ENCODE measurements around the gene DAP.

The DAP gene

GRCh38 chr5:10736808-10737207 is 24.2 kb downstream of the DAP start:
- Histone ChIP-seq H3K36me3 (ENCODE audit: low read length) (peaks cover 19% of the 10 kb centered on the region), H3K9me3 (ENCODE audit: insufficient read depth, low read length) (no peaks in the 10 kb centered on the region), H3K27me3 (ENCODE audit: low read length) (no peaks in the 10 kb centered on the region), H4K20me1 (ENCODE audit: low read depth, low read length) (peaks cover 5% of the 10 kb centered on the region; the same call in 1 of the 2 replicates), H3K79me2 (ENCODE audit: insufficient read depth, low read length) (peaks cover 14% of the 10 kb centered on the region), H3F3A (ENCODE audit: insufficient read depth) (no peaks in the 10 kb centered on the region), H3K9me2 (replicated peaks; ENCODE audit: insufficient read depth, low read length) (no peaks in the 10 kb centered on the region), H2AFZ (ENCODE audit: low read depth, low read length, severe bottlenecking) (no peak overlapping the region), H3K4me3 (ENCODE audit: insufficient read depth, low read length, poor library complexity, severe bottlenecking) (no peak overlapping the region), H3K27ac (ENCODE audit: low read depth, low read length) (peak overlapping the region; percentile 51), H3K4me2 (ENCODE audit: low read depth, low read length, poor library complexity, severe bottlenecking) (no peak overlapping the region), H3K9ac (ENCODE audit: low read length) (0 out of 2 replicates have a peak overlapping the region, but pooled peaks have one; percentile 17)
- no peak for TF ChIP-seq EZH2phosphoT487 (conservative IDR thresholded peaks at IDR 0.05; ENCODE audit: low read length)
- TF ChIP-seq, protein P1, sequence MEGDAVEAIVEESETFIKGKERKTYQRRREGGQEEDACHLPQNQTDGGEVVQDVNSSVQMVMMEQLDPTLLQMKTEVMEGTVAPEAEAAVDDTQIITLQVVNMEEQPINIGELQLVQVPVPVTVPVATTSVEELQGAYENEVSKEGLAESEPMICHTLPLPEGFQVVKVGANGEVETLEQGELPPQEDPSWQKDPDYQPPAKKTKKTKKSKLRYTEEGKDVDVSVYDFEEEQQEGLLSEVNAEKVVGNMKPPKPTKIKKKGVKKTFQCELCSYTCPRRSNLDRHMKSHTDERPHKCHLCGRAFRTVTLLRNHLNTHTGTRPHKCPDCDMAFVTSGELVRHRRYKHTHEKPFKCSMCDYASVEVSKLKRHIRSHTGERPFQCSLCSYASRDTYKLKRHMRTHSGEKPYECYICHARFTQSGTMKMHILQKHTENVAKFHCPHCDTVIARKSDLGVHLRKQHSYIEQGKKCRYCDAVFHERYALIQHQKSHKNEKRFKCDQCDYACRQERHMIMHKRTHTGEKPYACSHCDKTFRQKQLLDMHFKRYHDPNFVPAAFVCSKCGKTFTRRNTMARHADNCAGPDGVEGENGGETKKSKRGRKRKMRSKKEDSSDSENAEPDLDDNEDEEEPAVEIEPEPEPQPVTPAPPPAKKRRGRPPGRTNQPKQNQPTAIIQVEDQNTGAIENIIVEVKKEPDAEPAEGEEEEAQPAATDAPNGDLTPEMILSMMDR (IDR thresholded peaks at IDR 0.05; ENCODE audit: insufficient read depth, low read length, poor library complexity, severe bottlenecking), result no peak

DNA sequence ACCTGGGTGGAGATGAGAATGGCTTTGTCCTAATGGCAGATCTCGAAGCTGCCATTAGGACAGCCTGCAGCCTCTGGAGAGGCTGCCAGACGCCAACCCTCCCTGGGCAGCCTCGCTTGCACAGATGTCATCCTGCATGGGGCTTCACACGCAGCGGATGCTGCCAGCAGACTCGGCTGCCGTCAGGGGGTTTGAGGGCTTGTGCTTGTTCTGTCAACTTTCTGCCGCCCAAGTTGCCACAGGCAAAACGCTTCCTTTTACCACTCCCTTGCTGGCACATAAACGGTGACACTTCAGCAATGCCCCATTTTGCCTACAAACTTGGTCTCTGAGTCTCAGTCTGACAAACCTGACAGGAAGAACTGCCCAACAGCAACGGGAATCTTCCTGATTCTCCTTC is 24.7 kb downstream of the DAP start:
- Histone ChIP-seq H3K4me2 (ENCODE audit: low read depth, low read length, poor library complexity, severe bottlenecking) (peak overlapping the region; percentile 11), H3K4me3 (ENCODE audit: insufficient read depth, low read length, poor library complexity, severe bottlenecking) (no peak overlapping the region), H3K9ac (ENCODE audit: low read length) (peak overlapping the region; percentile 17; the same call in 1 of the 2 replicates), H2AFZ (ENCODE audit: low read depth, low read length, severe bottlenecking) (no peak overlapping the region), H3F3A (ENCODE audit: insufficient read depth) (no peaks in the 10 kb centered on the region), H3K36me3 (ENCODE audit: low read length) (peaks cover 19% of the 10 kb centered on the region), H3K27ac (ENCODE audit: low read depth, low read length) (peak overlapping the region; percentile 51), H3K79me2 (ENCODE audit: insufficient read depth, low read length) (peaks cover 14% of the 10 kb centered on the region), H3K9me2 (replicated peaks; ENCODE audit: insufficient read depth, low read length) (no peaks in the 10 kb centered on the region), H3K27me3 (ENCODE audit: low read length) (no peaks in the 10 kb centered on the region), H4K20me1 (ENCODE audit: low read depth, low read length) (peaks cover 5% of the 10 kb centered on the region; the same call in 1 of the 2 replicates), H3K9me3 (ENCODE audit: insufficient read depth, low read length) (no peaks in the 10 kb centered on the region)
- TF ChIP-seq, protein P1 (IDR thresholded peaks at IDR 0.05; ENCODE audit: insufficient read depth, low read length, poor library complexity, severe bottlenecking), result no peak
- TF ChIP-seq EZH2phosphoT487 (conservative IDR thresholded peaks at IDR 0.05; ENCODE audit: low read length), result no peak

- Histone ChIP-seq H3K4me2 (ENCODE audit: low read depth, low read length, poor library complexity, severe bottlenecking) (peak overlapping the region; percentile 11), H4K20me1 (ENCODE audit: low read depth, low read length) (peaks cover 5% of the 10 kb centered on the region; the same call in 1 of the 2 replicates), H3K9me2 (replicated peaks; ENCODE audit: insufficient read depth, low read length) (no peaks in the 10 kb centered on the region), H3K27me3 (ENCODE audit: low read length) (no peaks in the 10 kb centered on the region), H2AFZ (ENCODE audit: low read depth, low read length, severe bottlenecking) (no peak overlapping the region), H3K9me3 (ENCODE audit: insufficient read depth, low read length) (no peaks in the 10 kb centered on the region), H3K9ac (ENCODE audit: low read length) (peak overlapping the region; percentile 17; the same call in 1 of the 2 replicates), H3K36me3 (ENCODE audit: low read length) (peaks cover 14% of the 10 kb centered on the region), H3F3A (ENCODE audit: insufficient read depth) (no peaks in the 10 kb centered on the region), H3K79me2 (ENCODE audit: insufficient read depth, low read length) (peaks cover 14% of the 10 kb centered on the region), H3K27ac (ENCODE audit: low read depth, low read length) (peak overlapping the region; percentile 51), H3K4me3 (ENCODE audit: insufficient read depth, low read length, poor library complexity, severe bottlenecking) (no peak overlapping the region)
- TF ChIP-seq EZH2phosphoT487 (conservative IDR thresholded peaks at IDR 0.05; ENCODE audit: low read length), result no peak
- TF ChIP-seq, protein P1 (IDR thresholded peaks at IDR 0.05; ENCODE audit: insufficient read depth, low read length, poor library complexity, severe bottlenecking), result no peak
These were observed 25.3 kb downstream of the DAP start for GRCh38 chr5:10735569-10736276.

All from SU-DHL-6 (cell line).